Skin epidermis (tissue), 12 donors: ENCODE data around the gene LPCAT1.
"Not testable (repeated sequence)": the region's sequence is repeated elsewhere in the genome, so short reads cannot be mapped to it uniquely, and the experiment has no call there.

Source experiments
- H3K27ac ChIP-seq, 21 experiments: fragments of 200-600 bp; sonication (generic) in 11 of 21; one replicate each; pipeline ENCODE4 v1.5.0; 2020; ENCODE audit warnings: mild to moderate bottlenecking in 3 of 21, inconsistent platforms in 2 of 21, moderate library complexity in 2 of 21
- H3K4me3 ChIP-seq, 7 experiments: fragments of 200-600 bp; sonication (generic) in 2 of 7; one replicate each; pipeline ENCODE4 v1.5.0; 2020; ENCODE audit warnings: inconsistent platforms in 2 of 7, mild to moderate bottlenecking in 2 of 7, moderate library complexity in 1 of 7

Gene LPCAT1

DNA sequence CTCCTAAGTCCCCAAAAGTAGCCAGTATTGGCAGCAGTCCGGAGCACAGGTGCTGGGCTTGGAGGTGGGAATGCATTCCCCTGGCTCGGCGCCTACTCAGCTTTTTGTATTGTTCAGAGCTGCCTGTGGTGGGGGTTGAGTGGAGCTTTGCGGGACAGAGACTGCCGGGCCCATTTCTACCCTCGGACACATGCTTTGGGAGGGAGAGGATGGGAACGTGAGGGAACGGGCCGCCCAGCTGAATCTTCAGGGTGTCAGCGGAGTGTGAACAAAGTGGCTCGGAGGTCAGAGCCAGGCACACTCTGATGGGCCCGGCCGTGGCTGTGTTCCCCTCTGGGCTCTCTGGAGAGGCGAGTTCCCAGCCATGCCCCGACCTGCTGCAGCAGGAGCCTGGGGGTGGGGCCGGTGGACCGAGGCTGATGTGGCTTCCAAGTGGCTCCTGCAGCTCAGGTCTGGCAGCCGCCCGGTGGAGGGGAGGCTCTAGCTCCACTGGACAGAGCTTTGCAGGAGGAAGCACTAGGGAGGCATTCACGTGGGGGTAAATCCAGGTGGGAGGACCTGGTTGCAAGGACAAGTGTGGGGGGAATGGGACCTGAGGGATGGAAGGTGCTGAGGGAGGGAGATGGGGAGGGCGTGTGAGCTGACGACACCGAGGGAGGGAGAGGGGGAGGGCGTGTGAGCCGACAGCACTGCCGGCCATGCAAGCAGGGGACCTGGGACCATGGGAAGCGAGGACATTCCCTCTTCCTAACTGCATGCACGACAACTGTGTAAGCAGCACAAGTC, 47.4 kb downstream of the LPCAT1 start:
- H3K27ac ChIP-seq, result peak overlapping the region in 2 of 21 experiments; percentile 42 to 44
- no peak overlapping the region for H3K4me3 ChIP-seq

- not testable (repeated sequence) for H3K4me3 ChIP-seq, H3K27ac ChIP-seq
These were observed 48.2 kb downstream of the LPCAT1 start for GRCh38 chr5:1475544-1475900.

- Histone ChIP-seq H3K27ac (no peak overlapping the region), H3K4me3 (no peak overlapping the region)
These were observed 48.8 kb downstream of the LPCAT1 start for GRCh38 chr5:1474866-1475543.

DNA sequence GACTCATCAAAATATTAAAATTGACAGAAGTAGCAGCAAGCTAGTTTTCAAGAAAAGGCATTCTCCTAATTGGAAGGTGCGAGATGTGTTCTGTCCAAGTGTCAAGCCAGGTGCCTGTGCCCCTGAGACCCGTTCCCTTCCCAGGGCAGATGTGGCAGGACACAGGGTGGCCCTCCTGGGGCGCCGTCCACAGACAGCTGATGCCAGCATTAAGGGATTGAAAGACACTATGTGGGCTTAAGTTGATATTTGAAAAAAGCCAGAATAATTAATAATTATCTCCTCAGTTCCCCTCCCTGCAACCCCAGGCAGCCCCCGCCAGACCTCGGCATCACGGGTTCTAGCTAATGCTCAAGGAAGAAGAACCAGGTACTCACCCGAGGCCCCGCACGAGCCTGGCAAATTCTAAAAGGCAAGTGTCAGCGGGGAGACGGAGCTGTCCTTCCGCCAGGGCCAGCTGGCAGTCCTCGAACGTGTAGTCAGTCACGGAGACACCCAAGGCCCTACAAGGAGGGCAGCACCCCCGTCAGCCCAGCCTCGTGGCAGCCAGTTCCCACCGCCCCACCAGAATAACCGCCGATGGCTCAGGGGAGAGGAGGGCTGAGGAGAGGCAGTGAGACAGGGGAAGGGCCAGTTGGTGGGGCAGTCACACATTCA, 49.4 kb downstream of the LPCAT1 start:
- Histone ChIP-seq H3K4me3 (no peak overlapping the region), H3K27ac (no peak overlapping the region)

DNA sequence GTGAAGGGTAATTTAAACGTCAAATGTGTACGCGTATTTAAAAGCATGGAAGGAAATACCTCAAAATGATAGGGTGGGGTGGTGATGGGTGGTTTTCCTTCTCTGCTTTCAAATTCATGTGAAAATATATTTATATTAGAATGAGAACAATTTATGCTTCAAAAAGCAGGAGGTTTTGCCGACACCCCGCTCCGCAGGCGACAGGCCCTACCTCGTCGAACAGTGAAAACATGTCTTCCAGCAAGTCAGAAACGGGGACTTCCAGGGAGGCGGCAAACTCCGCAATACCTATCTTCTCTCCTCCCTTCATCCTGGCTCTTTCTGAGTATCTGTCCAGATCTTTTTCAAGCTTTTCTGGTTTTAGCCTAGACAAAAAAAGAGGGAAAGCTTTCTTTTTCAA, 50.0 kb downstream of the LPCAT1 start:
- Histone ChIP-seq H3K27ac (no peak overlapping the region), H3K4me3 (no peak overlapping the region)

DNA sequence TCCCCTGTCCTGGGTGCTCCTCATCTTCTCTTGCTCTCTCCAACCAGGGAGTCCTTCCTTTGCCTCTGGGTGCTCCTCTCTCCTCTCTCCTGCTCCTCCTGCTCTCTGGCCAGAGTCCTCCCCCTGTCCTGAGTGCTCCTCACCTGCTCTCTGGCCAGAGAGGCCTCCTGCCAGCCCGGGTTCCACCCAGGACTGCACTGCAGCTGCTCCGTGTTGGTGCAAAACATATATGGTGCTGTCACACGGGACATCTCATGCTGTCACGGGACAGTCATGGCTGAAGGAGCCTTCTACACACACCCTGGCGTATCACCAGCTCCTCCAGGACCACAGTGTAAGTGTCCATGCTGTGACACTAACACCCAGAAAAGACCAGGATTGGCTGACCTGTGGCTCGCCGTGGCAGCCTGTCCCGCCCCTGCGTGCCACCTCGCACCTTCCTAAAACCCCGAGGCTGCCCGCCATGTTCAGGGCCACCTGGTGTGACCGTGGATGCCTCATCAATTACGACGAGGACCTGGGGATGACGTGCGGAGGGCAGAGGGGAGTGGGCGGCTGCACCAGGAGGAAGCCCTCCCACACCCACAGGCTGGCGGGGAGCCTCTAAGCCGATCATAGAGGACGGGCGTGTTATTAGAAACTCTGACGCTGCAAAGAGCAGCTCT, 50.7 kb downstream of the LPCAT1 start:
- no peak overlapping the region for H3K27ac ChIP-seq
- no peak overlapping the region for H3K4me3 ChIP-seq

- no peak overlapping the region for H3K27ac ChIP-seq
- H3K4me3 ChIP-seq, result no peak overlapping the region
These were observed 51.5 kb downstream of the LPCAT1 start for GRCh38 chr5:1471997-1472963.

GRCh38 chr5:1471240-1471853, 52.4 kb downstream of the LPCAT1 start:
- Histone ChIP-seq H3K4me3 (no peak overlapping the region), H3K27ac (no peak overlapping the region)

DNA sequence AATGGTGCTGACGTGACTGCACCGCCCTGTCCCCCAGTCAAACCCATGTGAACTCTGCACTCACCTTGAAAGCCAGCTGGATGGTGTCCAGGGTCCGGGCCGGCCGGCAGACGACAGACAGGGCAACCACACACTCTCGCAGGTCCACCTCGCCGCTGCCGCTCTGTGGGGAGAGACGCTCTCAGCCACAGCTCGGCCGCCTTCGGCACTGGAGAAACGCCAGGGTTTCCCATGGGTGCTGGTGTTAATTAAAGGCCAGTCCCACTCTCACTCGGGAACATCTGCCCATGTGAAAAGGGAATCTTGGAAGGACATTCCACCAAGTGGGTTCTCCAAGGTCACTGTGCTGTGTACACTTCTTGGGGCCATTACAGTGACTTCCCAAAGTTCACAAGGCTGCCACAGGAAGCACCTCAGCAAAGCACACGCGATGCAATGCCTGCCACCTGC, 53.0 kb downstream of the LPCAT1 start:
- H3K4me3 ChIP-seq, result no peak overlapping the region
- H3K27ac ChIP-seq, result no peak overlapping the region

GRCh38 chr5:1468629-1469527, 54.9 kb downstream of the LPCAT1 start:
- H3K27ac ChIP-seq, result no peak overlapping the region
- H3K4me3 ChIP-seq, result no peak overlapping the region

DNA sequence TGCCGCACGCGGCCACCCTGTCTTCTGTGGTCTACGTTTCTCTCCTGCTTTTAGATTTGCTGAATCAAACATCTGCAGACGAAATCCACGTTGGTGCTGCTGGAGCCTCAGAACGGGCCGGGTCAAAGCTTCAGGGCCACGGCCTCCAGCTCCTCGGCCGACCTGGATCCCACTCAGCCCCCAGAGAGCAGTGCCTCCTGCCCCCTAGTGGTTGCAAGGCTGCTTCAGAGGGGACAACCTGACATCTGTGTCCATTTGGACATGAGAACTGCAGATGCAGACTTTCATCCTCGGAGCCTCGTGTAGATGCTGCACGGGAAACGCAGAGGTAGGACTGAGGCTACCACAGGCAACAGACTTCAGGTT, 55.5 kb downstream of the LPCAT1 start:
- no peak overlapping the region for H3K4me3 ChIP-seq
- H3K27ac ChIP-seq, result no peak overlapping the region

DNA sequence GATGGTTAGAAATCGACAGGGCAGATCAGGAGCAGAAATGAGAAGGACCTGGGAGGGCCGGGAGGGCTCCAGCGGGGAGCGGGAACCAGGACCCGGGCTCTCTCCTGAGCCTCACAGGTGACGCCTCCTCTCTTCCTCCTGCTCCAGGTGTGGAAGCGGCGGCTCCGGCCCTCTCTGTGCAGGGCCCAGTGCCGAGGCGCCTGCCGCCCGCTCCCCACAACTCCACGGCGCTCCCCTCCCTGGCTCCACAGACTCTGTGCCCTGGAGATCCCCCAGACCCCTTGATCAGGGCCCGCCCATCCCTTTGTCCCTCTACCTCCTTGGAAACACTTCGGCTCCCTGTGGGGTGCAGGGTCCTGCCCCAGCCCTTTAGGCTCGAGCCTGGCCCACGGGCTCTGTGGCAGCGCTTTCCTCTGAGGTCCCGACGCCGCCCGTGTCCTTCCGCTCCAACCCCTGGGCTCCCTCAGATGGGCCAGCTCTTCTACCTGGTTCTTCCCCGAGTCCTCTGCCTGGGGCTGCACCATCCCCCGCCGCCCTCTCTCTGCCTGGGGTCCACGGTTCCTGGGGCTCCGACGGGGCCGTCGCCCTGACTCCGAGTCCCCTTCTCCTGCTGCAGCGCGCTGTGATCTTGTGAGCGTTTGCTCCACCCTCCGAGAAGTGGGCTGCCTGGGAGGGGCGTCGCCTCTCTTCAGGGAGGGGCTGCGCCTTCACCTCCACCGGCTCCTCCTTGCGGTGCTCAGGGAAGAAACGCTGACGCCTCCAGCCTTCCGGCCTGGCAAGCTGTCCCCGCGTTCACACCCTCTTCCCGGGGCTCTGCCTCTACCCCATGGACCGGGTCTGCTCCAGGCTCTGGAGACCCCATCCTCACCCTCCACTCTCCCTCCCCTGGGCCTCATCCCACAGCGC, 56.2 kb downstream of the LPCAT1 start:
- no peak overlapping the region for H3K27ac ChIP-seq
- H3K4me3 ChIP-seq, result no peak overlapping the region

- H3K27ac ChIP-seq, result no peak overlapping the region
These were observed 57.0 kb downstream of the LPCAT1 start for GRCh38 chr5:1466631-1467265.

GRCh38 chr5:1465966-1466471, 57.7 kb downstream of the LPCAT1 start:
- no peak overlapping the region for H3K4me3 ChIP-seq
- H3K27ac ChIP-seq, result no peak overlapping the region

More at GRCh38 chr5:1466631-1467265, 57.0 kb downstream of the LPCAT1 start:
- no peak overlapping the region for H3K4me3 ChIP-seq

DNA sequence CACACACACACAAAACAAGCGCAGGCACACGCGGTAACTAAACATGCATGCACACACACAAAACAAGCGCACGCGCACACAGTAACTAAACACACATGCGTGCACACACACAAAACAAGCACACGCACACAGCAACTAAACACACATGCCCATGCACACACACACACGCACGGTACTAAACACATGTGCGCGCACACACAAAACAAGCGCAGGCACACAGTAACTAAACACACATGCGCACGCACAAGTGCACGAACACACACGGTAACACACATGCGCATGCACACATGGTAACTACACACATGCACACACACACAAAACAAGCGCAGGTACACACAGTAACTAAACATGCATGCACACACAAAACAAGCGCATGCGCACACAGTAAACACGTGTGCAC, 58.6 kb downstream of the LPCAT1 start:
- Histone ChIP-seq H3K27ac (no peak overlapping the region), H3K4me3 (no peak overlapping the region)

DNA sequence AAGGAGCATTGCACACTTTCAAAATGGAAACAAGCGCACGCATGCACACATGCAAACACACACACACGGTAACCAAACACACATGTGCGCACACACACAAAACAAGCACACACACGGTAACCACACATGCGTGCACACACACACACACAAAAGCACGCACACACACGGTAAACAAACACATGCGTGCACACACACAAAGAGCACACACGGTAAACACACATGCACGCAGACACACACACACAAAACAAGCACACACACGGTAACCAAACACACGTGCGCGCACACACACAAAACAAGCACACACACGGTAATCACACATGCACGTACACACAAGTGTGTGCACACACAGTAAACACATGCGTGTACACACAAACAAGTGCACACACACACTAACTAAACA, 59.2 kb downstream of the LPCAT1 start:
- Histone ChIP-seq H3K27ac (no peak overlapping the region), H3K4me3 (no peak overlapping the region)
